HCT116 (cell line): ENCODE data around the gene DTNB. TPM values are rescaled to one million over a fixed set of nuclear protein-coding genes. Genes with fewer than 3 reads are reported as not detected.
"Not testable (repeated sequence)": the region's sequence is repeated elsewhere in the genome, so short reads cannot be mapped to it uniquely, and the experiment has no call there.

Source experiments
- ATAC-seq: fragments of 200-7000 bp; cut with Tn5 transposase; 2 replicates; pipeline ENCODE4 v1.9.1; 2020; ENCODE audit warnings: mild to moderate bottlenecking, moderate library complexity
- BruUV-seq: library from RNA; stranded (reverse); fragments of 400-500 nt; replicated peaks from 2 replicates; lab custom pipeline; 2021; lab: Mats Ljungman, UMichigan
- CTCF ChIA-PET: fragments of 300-600 bp; sonication (Branson Sonifier 250); formaldehyde crosslinking; loops from one replicate; lab custom pipeline; 2021; ENCODE audit warnings: antibody characterized with exemption; lab: Charles Lee
- POLR2A ChIA-PET: fragments of 300-600, 350-600 bp; sonication (Branson Sonifier 250); formaldehyde crosslinking; loops from one replicate; lab custom pipeline; 2021; ENCODE audit warnings: antibody characterized with exemption; lab: Charles Lee
- RAD21 ChIA-PET, 2 experiments: fragments of 300-600 bp; sonication (Branson Sonifier 250); formaldehyde crosslinking; loops; one replicate each; lab custom pipeline; 2023; ENCODE audit warnings: low total read pairs in 2 of 2; ENCODE audit not compliant: uncharacterized antibody in 2 of 2, unreplicated experiment in 2 of 2, low non-redundant PET in 1 of 2; lab: Charles Lee
- DNase-seq: peaks from one replicate; pipeline ENCODE4 v3.0.0-alpha.2; 2010; ENCODE audit warnings: low read depth, low spot score
- H2AFZ ChIP-seq: fragments of 200-600 bp; shearing (Covaris generic), sonication (generic); 2 replicates; pipeline ENCODE4 v1.6.1; 2017; ENCODE audit warnings: low read depth, mixed run types, mixed read lengths, antibody characterized with exemption, low read length; ENCODE audit not compliant: poor library complexity, severe bottlenecking
- H3K27ac ChIP-seq: 2 replicates; pipeline ENCODE4 v1.5.1; 2012; ENCODE audit warnings: low read depth, low read length
- H3K27me3 ChIP-seq: fragments of 200-600 bp; sonication (generic); 2 replicates; pipeline ENCODE4 v1.6.1; 2016; ENCODE audit warnings: mixed run types, low read length, mixed read lengths; ENCODE audit not compliant: insufficient read depth
- H3K36me3 ChIP-seq, 2 experiments: fragments of 200-500 bp in 1 of 2; fragments of 200-600 bp in 1 of 2; sonication (Bioruptor generic) in 1 of 2; sonication (generic) in 1 of 2; 2 replicates each; pipeline versions ENCODE4 v1.5.1 to v1.6.1; 2014 to 2016; ENCODE audit warnings: low read length in 2 of 2, inconsistent platforms in 1 of 2, mixed read lengths in 1 of 2, mixed run types in 1 of 2; ENCODE audit not compliant: insufficient read depth in 2 of 2, control insufficient read depth in 1 of 2
- H3K4me1 ChIP-seq, 2 experiments: fragments of 200-600 bp in 1 of 2; sonication (generic) in 1 of 2; 2 replicates each; pipeline versions ENCODE4 v1.5.1 to v1.6.1; 2012 to 2017; ENCODE audit warnings: low read length in 2 of 2, inconsistent platforms in 1 of 2, mild to moderate bottlenecking in 1 of 2, mixed read lengths in 1 of 2, mixed run types in 1 of 2, moderate library complexity in 1 of 2; ENCODE audit not compliant: insufficient read depth in 2 of 2, control insufficient read depth in 1 of 2
- H3K4me2 ChIP-seq: fragments of 200-600 bp; sonication (generic); 2 replicates; pipeline ENCODE4 v1.6.1; 2017; ENCODE audit warnings: mixed run types, low read length, mixed read lengths
- H3K4me3 ChIP-seq, 2 experiments: fragments of 200-600 bp in 1 of 2; sonication (generic) in 1 of 2; replicated peaks in 1 of 2; 2 replicates each; pipeline ENCODE4 v1.5.1; 2011 to 2016; ENCODE audit warnings: low read length in 2 of 2, control low read depth in 1 of 2, low read depth in 1 of 2, mild to moderate bottlenecking in 1 of 2, mixed read lengths in 1 of 2, mixed run types in 1 of 2
- H3K79me2 ChIP-seq: fragments of 200-600 bp; sonication (generic); 2 replicates; pipeline ENCODE4 v1.6.1; 2017; ENCODE audit warnings: mild to moderate bottlenecking, mixed run types, low read length, moderate library complexity, mixed read lengths; ENCODE audit not compliant: insufficient read depth
- H3K9ac ChIP-seq: fragments of 200-600 bp; sonication (generic); 2 replicates; pipeline ENCODE4 v1.6.1; 2016; ENCODE audit warnings: low read length, mixed read lengths
- H3K9me2 ChIP-seq: fragments of 200-600 bp; sonication (generic), shearing (Covaris generic); 2 replicates; pipeline ENCODE4 v1.6.1; 2017; ENCODE audit warnings: mixed run types, mild to moderate bottlenecking, moderate library complexity; ENCODE audit not compliant: insufficient read depth
- H3K9me3 ChIP-seq, 2 experiments: fragments of 200-500 bp in 1 of 2; fragments of 200-600 bp in 1 of 2; sonication (Bioruptor generic) in 1 of 2; sonication (generic) in 1 of 2; 2 replicates each; pipeline ENCODE4 v1.6.1; 2014 to 2017; ENCODE audit warnings: low read length in 2 of 2, mixed read lengths in 2 of 2, inconsistent platforms in 1 of 2, low read depth in 1 of 2, mild to moderate bottlenecking in 1 of 2, mixed run types in 1 of 2, moderate library complexity in 1 of 2; ENCODE audit not compliant: control insufficient read depth in 1 of 2, insufficient read depth in 1 of 2
- H4K20me1 ChIP-seq: fragments of 200-600 bp; sonication (generic), shearing (Covaris generic); 2 replicates; pipeline ENCODE4 v1.6.1; 2017; ENCODE audit warnings: mixed run types, mild to moderate bottlenecking, moderate library complexity; ENCODE audit not compliant: insufficient read depth
- CTCF ChIP-seq, 3 experiments: fragments of 200-600 bp in 1 of 3; sonication (generic) in 1 of 3; IDR thresholded peaks in 2 of 3; conservative IDR thresholded peaks in 1 of 3; 2 replicates each; pipeline ENCODE4 v1.5.1; 2012 to 2017; ENCODE audit warnings: low read depth in 2 of 3, low read length in 2 of 3, antibody characterized with exemption in 1 of 3, borderline replicate concordance in 1 of 3, control low read depth in 1 of 3, mild to moderate bottlenecking in 1 of 3, mixed read lengths in 1 of 3, mixed run types in 1 of 3, moderate library complexity in 1 of 3; ENCODE audit not compliant: insufficient read depth in 1 of 3
- ELF1 ChIP-seq: IDR thresholded peaks from 2 replicates; pipeline ENCODE4 v1.6.1; 2012; ENCODE audit warnings: low read depth, borderline replicate concordance
- EZH2phosphoT487 ChIP-seq: fragments of 200-600 bp; IDR thresholded peaks from 2 replicates; pipeline ENCODE4 v1.6.1; 2018; ENCODE audit warnings: antibody characterized with exemption, borderline replicate concordance
- FOSL1 ChIP-seq: IDR thresholded peaks from 2 replicates; pipeline ENCODE4 v1.6.1; 2012; ENCODE audit warnings: low read depth
- POLR2AphosphoS5 ChIP-seq: IDR thresholded peaks from 2 replicates; pipeline ENCODE4 v1.6.1; 2011; ENCODE audit warnings: mild to moderate bottlenecking, low read depth, low read length, moderate library complexity
- SIN3A ChIP-seq: IDR thresholded peaks from 2 replicates; pipeline ENCODE4 v1.6.1; 2012; ENCODE audit warnings: low read depth
- ZNF274 ChIP-seq: fragments of 200-500 bp; sonication (Bioruptor generic); IDR thresholded peaks from 2 replicates; pipeline ENCODE4 v1.6.1; 2014; ENCODE audit warnings: mild to moderate bottlenecking, low read depth, low read length, inconsistent platforms
- intact Hi-C: fragments of 100-400 bp; cut with micrococcal nuclease; formaldehyde crosslinking; loops from 2 replicates; pipeline ENCODE4 v1.10.0; 2022
- total RNA-seq: library from RNA; stranded (reverse); gene quantifications from one replicate; pipeline ENCODE4 v1.2.1, GENCODE V29; 2021; ENCODE audit not compliant: unreplicated experiment

The DTNB gene
- total RNA-seq, 1 experiment from 2014 or later = 30.2 TPM

GRCh38 chr2:25635797-25636196 is 37.6 kb downstream of the DTNB start:
- no TSS peak for BruUV-seq
- H3K4me2 ChIP-seq = no peak overlapping the region
- H3K27ac ChIP-seq = no peak overlapping the region

GRCh38 chr2:25633801-25634200 is 39.6 kb downstream of the DTNB start:
- H3K36me3 ChIP-seq, H3K27ac ChIP-seq, H3K79me2 ChIP-seq, H3K4me2 ChIP-seq, H3K9ac ChIP-seq, RAD21 ChIA-PET, H3K9me3 ChIP-seq, H3K4me1 ChIP-seq, H3K27me3 ChIP-seq, DNase-seq, H3K9me2 ChIP-seq, CTCF ChIA-PET, intact Hi-C loops, H3K4me3 ChIP-seq, H4K20me1 ChIP-seq, POLR2A ChIA-PET, BruUV-seq, H2AFZ ChIP-seq, ATAC-seq: not testable (repeated sequence)

More at GRCh38 chr2:25635797-25636196, 37.6 kb downstream of the DTNB start:
- no peaks in the 10 kb centered on the region for H4K20me1 ChIP-seq
- RAD21 ChIA-PET = no interaction called here
- H3K36me3 ChIP-seq = no peaks in the 10 kb centered on the region
- H2AFZ ChIP-seq = no peak overlapping the region
- no peak for TF ChIP-seq POLR2AphosphoS5
- TF ChIP-seq SIN3A = no peak
- intact Hi-C loops = no loop called here
- H3K4me1 ChIP-seq = no peaks in the 10 kb centered on the region
- no peak overlapping the region for H3K9ac ChIP-seq
- H3K79me2 ChIP-seq = no peaks in the 10 kb centered on the region
- POLR2A ChIA-PET = no interaction called here
- H3K9me2 ChIP-seq = no peaks in the 10 kb centered on the region
- H3K9me3 ChIP-seq = no peaks in the 10 kb centered on the region
- DNase-seq (no peak), ATAC-seq (no peak)
- no peak overlapping the region for H3K4me3 ChIP-seq
- no peaks in the 10 kb centered on the region for H3K27me3 ChIP-seq
- CTCF ChIA-PET = no interaction called here

- Histone ChIP-seq H3K27ac (no peak overlapping the region), H3K4me1 (no peaks in the 10 kb centered on the region), H3K9me2 (no peaks in the 10 kb centered on the region), H3K9ac (no peak overlapping the region), H3K79me2 (no peaks in the 10 kb centered on the region), H2AFZ (no peak overlapping the region), H3K27me3 (no peaks in the 10 kb centered on the region), H3K36me3 (no peaks in the 10 kb centered on the region), H4K20me1 (no peaks in the 10 kb centered on the region), H3K4me2 (no peak overlapping the region), H3K9me3 (no peaks in the 10 kb centered on the region), H3K4me3 (no peak overlapping the region)
- no peak for ATAC-seq
- POLR2A ChIA-PET = no interaction called here
- intact Hi-C loops = no loop called here
- DNase-seq = no peak
- BruUV-seq = no TSS peak
- RAD21 ChIA-PET = no interaction called here
- TF ChIP-seq ELF1 (no peak), CTCF (IDR thresholded peaks at IDR 0.05 in 2 of 3, conservative IDR thresholded peaks at IDR 0.05 in 1 of 3; ENCODE audit: borderline replicate concordance in 1 of 3, insufficient read depth in 1 of 3, low read depth in 2 of 3, low read length in 2 of 3) (no peak), ZNF274 (no peak), EZH2phosphoT487 (no peak), FOSL1 (no peak)
- CTCF ChIA-PET = no interaction called here
Measured at GRCh38 chr2:25632396-25632795, 41.0 kb downstream of the DTNB start.
